GM21515 (cell line): ENCODE data around the gene CORO1A.
"Not testable (repeated sequence)": the region's sequence is repeated elsewhere in the genome, so short reads cannot be mapped to it uniquely, and the experiment has no call there.

Experiments
- ATAC-seq: cut with Tn5 transposase; IDR thresholded peaks from one replicate; pipeline ENCODE4 v1.9.1; 2021; ENCODE audit not compliant: unreplicated experiment

The CORO1A gene

GRCh38 chr16:30199608-30200343 lies 16.4 kb downstream of the CORO1A start:
- not testable (repeated sequence) for ATAC-seq

- ATAC-seq, result not testable (repeated sequence)
Observed at GRCh38 chr16:30205541-30206236, 22.3 kb downstream of the CORO1A start.

GRCh38 chr16:30206252-30206651 lies 22.9 kb downstream of the CORO1A start:
- not testable (repeated sequence) for ATAC-seq

GRCh38 chr16:30207063-30207704 lies 23.8 kb downstream of the CORO1A start:
- ATAC-seq, result not testable (repeated sequence)

- ATAC-seq, result not testable (repeated sequence)
Observed at GRCh38 chr16:30209032-30209431, 25.6 kb downstream of the CORO1A start.

GRCh38 chr16:30211414-30211813 lies 28.0 kb downstream of the CORO1A start:
- not testable (repeated sequence) for ATAC-seq

GRCh38 chr16:30217082-30217481 lies 33.7 kb downstream of the CORO1A start:
- not testable (repeated sequence) for ATAC-seq
